A549 treated with GW870086 at 1 μM for 4 hours (cell line): ENCODE measurements around the gene EIF6. TPM values are rescaled to one million over a fixed set of nuclear protein-coding genes. Genes with fewer than 3 reads are reported as not detected.

Source experiments
- total RNA-seq: library from RNA; stranded (reverse); fragments of 200-300 nt; extraction: Qiagen RNA extraction; gene quantifications from 5 replicates; pipeline ENCODE4 v1.2.3, GENCODE V29; 2022; ENCODE audit warnings: low read depth

Gene EIF6
- total RNA-seq: 409 to 463 TPM (median 412 TPM) in 5 replicates

DNA sequence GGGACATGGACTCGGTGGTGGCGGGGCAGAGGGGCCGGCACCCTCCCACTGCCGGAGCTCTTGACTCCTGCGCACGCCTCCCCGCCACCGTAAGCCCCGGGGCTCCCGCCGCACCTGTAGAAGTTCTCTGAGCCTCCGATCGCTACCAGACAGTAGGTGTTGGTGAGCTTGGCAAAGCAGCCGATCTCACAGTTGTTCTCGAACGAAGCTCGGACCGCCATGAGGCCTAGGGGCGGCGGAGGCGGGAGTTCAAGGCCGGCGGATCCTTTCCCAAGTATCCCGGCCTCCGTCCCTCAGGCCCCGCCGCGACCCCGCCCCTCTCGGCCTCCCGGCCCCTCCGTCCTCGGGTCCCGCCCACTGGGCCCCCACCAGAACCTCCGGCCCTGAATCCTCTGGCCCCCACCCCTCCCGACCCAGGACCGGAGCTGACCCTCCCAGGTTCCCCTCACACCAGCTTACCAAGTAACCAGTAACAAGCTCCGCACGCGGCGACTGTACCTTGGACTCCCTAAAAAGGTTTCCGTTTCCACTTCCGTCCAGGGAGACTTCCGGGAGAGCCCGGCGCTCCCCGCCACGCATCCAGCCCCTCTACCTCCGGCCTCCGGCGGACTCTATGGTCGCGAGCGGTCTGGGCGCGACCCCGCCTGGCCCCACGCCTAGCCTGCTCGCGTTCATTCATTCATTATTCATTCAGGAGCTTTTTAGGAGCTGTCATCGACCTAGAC lies at the start of gene EIF6:
TSS of gene EIF6 (minus strand) at position 506 of the 725 bp plus-strand sequence. CDS start at position 221, 285 bp downstream.

DNA sequence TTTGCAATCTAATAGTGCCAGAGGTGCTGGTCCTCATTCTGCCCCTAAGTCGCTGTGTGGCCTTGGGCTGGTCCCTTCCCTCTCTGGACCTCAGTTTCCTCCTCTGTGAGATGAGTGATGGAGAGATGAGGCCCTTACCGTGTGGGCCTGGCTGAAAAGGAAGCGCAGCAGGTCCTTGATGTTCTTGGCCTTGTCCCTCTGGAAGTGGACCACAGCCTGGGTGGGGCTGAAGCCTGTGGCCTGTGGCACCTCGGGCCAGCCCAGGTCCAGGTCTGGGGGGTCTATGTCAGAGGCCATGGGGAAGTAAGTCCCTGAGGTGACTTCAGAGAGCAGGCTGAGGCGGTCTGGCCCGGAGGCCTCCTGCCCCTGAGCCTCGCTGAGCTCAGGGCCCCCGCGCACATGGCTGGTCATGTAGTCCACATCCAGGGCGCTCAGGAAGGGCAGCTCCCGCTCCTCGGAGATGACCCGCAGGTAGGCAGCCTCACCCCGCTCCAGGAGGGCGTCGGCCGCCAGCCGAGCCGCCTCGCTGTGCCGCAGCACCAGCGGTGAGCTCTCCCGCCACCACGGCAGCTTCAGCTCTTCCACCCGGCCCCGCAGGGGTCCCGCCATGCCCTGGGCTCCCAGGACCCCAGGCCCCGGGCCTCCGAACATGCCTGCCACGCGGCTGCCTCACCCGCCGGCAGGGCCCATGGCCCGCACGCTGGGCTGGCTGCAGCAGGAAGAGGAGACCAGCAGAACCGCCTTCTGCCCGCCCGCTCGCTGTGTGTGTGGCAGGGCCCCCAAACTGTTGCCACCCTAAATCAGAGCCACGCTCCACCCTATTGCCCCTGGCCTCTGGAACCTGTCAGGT lies 7.3 kb upstream of the EIF6 start, which contains the start of gene FAM83C:
TSS of gene FAM83C (minus strand) at position 772 of the 850 bp plus-strand sequence. CDS start at position 651, 121 bp downstream.

DNA sequence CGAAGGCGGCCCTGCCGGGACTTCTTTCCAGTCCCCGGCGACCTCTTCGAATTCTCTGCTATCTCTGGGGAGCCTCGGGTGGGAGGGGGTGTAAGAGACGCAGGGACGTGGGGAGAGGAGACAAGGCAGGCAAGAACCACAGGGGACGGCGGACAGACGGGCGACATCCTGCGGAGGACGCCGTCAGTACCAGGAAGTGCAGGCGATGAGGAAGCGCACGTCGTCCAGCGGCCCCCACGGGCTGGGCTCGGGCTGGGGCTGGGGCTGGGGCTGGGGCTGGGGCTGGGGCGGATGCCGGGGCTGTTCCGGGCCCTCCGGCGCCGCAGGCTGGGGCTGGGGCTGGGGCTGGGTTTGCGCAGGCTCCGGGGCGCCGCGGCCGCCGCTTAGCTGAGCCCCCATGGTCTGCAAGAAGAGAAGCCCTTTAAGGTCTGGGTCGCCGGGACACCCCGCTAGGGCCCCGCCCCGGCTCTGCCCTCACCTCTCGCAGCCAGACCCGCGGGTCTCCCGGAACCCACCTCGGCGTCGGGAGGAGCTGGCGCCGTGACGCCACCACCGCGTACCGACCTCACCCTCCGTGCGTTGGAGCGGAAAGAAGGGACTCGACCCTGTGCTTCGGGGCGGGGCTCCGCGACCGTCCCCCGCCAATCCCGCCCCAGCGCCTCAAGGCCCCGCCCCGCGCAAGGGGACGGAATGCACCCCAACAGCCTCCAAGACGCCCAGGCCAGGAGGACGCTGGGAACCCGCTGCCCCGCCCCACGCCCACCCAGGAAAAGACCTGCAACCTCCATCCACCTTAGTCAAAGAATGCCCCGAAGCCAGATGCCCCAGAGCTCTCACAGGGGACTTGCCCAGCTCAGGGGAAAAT lies 6.8 kb downstream of the EIF6 start, which contains the start of gene MMP24OS:
TSS of gene MMP24OS (minus strand) at position 592 of the 865 bp plus-strand sequence. CDS start at position 399, 193 bp downstream.

Other genes with a start within 250 kb of the EIF6 start
- 57.0 to 62.5 TPM (median 60.6 TPM) in 5 replicates for gene TRPC4AP, start 192.0 kb downstream of the EIF6 start, total RNA-seq
- gene EDEM2, start 137.4 kb downstream of the EIF6 start, total RNA-seq: 45.7 to 58.4 TPM (median 54.9 TPM) in 5 replicates
- gene PROCR, start 112.7 kb downstream of the EIF6 start, total RNA-seq: 106 to 153 TPM (median 145 TPM) in 5 replicates
- 23.8 to 34.6 TPM (median 31.0 TPM) in 5 replicates for gene MMP24, start 58.1 kb downstream of the EIF6 start, total RNA-seq
- 56.9 to 98.0 TPM (median 82.6 TPM) in 5 replicates for gene MMP24OS, start 6.7 kb downstream of the EIF6 start, total RNA-seq
- gene FAM83C, start 7.7 kb upstream of the EIF6 start, total RNA-seq: 0.06 to 0.14 TPM (median 0.08 TPM) in 5 replicates
- gene UQCC1, start 127.2 kb upstream of the EIF6 start, total RNA-seq: 31.2 to 38.9 TPM (median 33.4 TPM) in 5 replicates
- 0.06 TPM in 1 of 5 replicates, not detected in the others for gene GDF5, start 153.5 kb upstream of the EIF6 start, total RNA-seq
- gene CEP250, start 170.8 kb upstream of the EIF6 start, total RNA-seq: 20.9 to 29.5 TPM (median 22.8 TPM) in 5 replicates
- not detected in 5 replicates for gene C20orf173, start 244.9 kb upstream of the EIF6 start, total RNA-seq